Vagina (tissue), 2 donors: ENCODE data around the gene PHF14.

Source experiments
- CTCF ChIP-seq, 3 experiments: fragments of 450-650 bp in 2 of 3; fragments of 200-600 bp in 1 of 3; sonication (generic) in 1 of 3; IDR thresholded peaks; one replicate each; pipeline ENCODE4 v1.5.1; 2017 to 2019; ENCODE audit warnings: antibody characterized with exemption in 3 of 3, mild to moderate bottlenecking in 2 of 3, moderate library complexity in 2 of 3
- POLR2AphosphoS5 ChIP-seq, 2 donors: sonication (generic); formaldehyde crosslinking; IDR thresholded peaks; one replicate each; pipeline ENCODE4 v1.9.0; 2017; ENCODE audit warnings: antibody characterized with exemption in 2 of 2, mild to moderate bottlenecking in 2 of 2, low read depth in 1 of 2; ENCODE audit not compliant: insufficient read depth in 1 of 2

DNA sequence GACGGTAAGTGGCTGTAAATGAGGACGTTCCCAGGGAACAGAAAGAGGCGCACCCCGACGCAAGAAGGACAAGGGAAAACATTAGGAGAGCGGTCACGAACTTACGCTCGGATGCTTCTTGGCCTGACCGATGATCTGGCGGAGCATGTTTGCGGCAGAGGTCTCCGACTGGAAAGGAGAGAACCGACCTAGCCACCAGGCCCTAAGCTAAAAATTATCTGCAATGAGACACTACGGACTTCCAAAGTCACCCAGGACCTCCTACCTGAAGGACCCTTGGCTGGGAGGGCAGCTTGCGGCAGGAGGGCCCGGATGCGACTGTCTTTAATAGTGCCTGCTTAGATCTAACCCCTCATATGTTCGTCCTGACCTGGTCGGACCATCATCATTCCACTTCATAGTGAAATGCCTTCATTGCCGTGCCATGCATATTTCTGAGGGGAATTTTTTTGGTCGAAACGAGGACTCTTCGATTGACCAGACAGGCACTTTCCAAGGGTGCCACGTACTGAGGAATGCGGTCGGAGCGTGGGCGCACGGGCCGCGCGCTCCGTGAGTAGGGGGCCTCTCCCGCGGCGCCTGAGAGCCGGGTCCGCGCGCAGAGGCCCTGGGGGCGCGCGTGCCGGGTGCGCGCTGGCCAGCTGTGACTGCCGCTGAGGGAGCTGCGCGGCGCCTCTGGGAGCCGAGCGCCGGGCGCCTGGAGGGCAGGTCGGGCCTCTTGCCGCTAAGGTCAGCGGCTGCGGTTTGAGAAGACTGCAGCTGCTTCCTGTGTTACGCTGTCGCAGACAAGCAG, 33.6 kb upstream of the PHF14 start:
- TF ChIP-seq CTCF (IDR thresholded peaks at IDR 0.05) (no peak), POLR2AphosphoS5 (IDR thresholded peaks at IDR 0.05; ENCODE audit: insufficient read depth in 1 of 2, low read depth in 1 of 2) (peak; percentile 82 to 85)
